GM06990 (cell line): ENCODE data around the gene SLC9A8.

Experiments
- DNase-seq: peaks from one replicate; pipeline ENCODE4 v3.0.0-alpha.2; 2011; ENCODE audit not compliant: insufficient read length; ENCODE audit errors: extremely low read depth
- H3K27me3 ChIP-seq: replicated peaks from 2 replicates; pipeline ENCODE4 v1.6.0; 2011; ENCODE audit warnings: low read length; ENCODE audit not compliant: control insufficient read depth, insufficient read depth
- H3K36me3 ChIP-seq: 2 replicates; pipeline ENCODE4 v1.5.1; 2011; ENCODE audit warnings: low read length; ENCODE audit not compliant: control insufficient read depth, insufficient read depth
- H3K4me3 ChIP-seq: replicated peaks from 2 replicates; pipeline ENCODE4 v1.5.1; 2011; ENCODE audit warnings: low read depth, mild to moderate bottlenecking, control low read depth, low read length
- TF ChIP-seq, protein P1 (sequence below): IDR thresholded peaks from 2 replicates; pipeline ENCODE4 v1.5.1; 2011; ENCODE audit warnings: low read length, control low read depth, mild to moderate bottlenecking, inconsistent platforms; ENCODE audit not compliant: insufficient read depth, poor library complexity, severe bottlenecking

Gene SLC9A8

DNA sequence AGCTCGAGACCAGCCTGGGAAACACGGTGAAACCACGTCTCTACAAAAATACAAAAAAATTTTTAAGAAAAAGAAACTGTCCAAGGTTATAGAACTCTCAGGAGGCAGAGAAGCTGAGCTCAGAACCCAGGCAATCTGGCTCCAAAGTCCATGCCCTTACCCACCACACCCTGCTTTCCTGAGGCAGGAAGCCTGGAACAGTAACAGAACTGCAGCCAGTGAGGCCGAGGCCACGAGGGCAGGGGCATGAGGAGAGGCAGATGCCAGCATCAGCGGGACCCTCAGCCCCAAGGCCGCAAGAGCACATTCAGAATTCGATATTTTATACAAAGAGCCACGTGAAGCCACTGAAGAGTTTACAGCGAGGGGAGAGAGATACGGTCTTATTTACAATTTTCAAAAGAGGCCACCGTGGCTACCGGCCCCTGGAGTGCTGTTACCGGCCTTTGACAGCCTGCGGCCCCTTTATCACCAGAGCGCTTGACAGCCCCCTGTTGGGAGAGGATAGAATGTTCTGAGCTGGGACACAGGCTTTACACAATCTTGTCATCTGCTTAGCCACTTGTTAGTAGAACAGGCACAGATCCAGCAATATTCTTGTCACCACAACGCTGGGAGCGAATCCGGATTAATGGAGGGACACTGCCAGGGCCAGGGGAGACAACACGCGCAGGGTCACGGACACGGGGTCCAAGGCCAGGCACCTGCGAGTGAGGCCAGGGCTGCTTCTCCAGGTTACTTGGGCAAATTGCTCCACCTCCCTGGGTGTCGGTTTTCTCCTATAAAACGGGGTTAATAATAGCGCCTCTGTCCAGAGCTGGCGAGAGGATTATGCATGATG, 97.1 kb downstream of the SLC9A8 start:
- Histone ChIP-seq H3K4me3 (no peak overlapping the region), H3K36me3 (peaks cover 29% of the 10 kb centered on the region), H3K27me3 (no peaks in the 10 kb centered on the region)
- DNase-seq = no peak
- TF ChIP-seq, protein P1, sequence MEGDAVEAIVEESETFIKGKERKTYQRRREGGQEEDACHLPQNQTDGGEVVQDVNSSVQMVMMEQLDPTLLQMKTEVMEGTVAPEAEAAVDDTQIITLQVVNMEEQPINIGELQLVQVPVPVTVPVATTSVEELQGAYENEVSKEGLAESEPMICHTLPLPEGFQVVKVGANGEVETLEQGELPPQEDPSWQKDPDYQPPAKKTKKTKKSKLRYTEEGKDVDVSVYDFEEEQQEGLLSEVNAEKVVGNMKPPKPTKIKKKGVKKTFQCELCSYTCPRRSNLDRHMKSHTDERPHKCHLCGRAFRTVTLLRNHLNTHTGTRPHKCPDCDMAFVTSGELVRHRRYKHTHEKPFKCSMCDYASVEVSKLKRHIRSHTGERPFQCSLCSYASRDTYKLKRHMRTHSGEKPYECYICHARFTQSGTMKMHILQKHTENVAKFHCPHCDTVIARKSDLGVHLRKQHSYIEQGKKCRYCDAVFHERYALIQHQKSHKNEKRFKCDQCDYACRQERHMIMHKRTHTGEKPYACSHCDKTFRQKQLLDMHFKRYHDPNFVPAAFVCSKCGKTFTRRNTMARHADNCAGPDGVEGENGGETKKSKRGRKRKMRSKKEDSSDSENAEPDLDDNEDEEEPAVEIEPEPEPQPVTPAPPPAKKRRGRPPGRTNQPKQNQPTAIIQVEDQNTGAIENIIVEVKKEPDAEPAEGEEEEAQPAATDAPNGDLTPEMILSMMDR = peak; percentile 4

DNA sequence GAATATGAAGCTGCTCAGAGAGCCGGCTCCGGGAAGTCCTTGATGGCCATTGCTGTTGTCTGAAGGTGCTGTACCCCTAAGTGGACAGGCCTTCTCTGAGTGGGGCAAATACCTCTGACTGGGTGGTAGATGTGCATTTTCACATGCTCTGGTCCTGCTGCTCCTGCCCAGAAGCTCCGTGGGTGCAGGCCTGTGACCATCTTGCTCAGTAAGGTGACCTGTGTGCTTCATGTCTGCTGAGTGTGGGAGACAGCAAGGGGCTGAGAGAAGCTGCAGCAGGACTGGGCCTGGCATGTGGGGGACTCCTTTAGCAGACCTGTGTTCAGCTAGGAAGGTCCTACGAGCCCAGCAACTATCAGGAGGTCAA, 97.7 kb downstream of the SLC9A8 start:
- TF ChIP-seq, protein P1 = no peak
- H3K36me3 ChIP-seq = peaks cover 25% of the 10 kb centered on the region

DNA sequence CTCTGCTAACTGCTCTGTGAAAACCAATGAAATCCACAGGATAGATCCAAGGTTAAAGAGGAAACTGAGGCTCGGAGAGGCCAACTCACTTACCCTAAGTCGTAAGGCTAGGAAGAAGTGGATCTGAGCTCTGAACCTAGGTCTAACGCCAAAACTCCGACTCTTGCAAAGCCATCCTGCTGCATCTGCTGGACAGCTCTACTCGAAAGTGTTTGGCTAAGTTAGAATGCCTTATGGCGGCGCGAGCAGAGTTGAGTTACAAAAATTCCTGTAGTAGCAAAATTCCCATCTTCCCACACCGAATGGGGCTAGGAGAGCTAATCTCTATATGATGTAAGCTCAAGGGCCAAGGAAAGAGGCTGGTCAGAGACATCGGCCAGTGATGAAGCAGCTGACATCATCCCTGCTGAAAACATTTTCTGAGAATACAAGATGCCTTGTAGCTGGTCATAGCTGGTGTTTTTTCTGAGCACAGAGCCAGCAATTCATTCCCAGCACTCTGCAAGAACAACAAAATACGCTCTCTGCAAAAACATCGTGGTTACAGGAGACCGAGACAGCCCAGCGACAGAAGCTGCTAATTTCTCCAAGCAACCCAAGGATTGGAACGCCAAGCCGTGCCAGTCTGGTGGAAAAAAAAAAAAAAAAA, 100.9 kb downstream of the SLC9A8 start:
- Histone ChIP-seq H3K36me3 (peaks cover 6% of the 10 kb centered on the region), H3K27me3 (no peaks in the 10 kb centered on the region), H3K4me3 (no peak overlapping the region)
- TF ChIP-seq, protein P1 = no peak
- no peak for DNase-seq

More for the DNA sequence above, 97.7 kb downstream of the SLC9A8 start:
- Histone ChIP-seq H3K4me3 (no peak overlapping the region), H3K27me3 (no peaks in the 10 kb centered on the region)
- no peak for DNase-seq

DNA sequence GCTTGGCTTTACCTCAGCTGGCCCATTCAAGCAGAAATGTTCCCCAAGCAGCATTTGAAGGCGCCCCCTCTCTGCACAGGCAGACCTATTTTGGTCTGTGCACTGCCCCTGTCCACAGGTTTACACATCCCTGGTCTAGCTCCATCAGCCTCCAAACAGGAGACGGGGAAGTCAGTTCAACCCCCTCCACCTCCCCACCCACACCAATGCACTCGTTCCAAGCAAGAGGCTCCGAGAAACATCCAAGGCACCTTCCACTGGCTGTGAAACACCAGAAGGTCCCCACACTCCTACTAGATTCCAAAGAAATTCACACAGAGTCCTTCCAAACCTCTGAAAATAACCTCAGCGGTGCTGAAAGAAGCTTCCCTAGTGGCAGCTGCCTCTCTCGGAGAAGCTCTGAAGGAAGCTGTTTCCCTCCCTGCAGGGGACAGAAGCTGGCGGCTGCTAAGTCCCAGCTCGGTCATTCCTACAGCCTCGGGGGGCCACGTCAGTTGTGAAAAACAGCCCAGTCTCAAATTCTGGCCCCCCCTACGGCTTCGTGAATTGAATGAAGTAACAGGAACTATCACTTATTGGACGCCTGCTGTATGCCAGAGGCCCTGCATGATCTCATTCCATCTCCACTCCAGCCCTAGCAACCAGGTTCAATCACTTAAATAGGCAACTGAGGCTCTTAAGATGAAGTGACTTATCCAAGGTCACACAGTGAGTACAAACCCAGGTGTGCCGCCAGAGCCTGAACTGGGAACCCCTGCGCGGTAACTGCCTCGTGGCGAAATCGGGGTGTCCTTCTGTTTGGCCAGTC, 101.9 kb downstream of the SLC9A8 start:
- TF ChIP-seq, protein P1 = peak; percentile 4
- no peak for DNase-seq
- H3K4me3 ChIP-seq = peak overlapping the region; percentile 71
- H3K36me3 ChIP-seq = peaks cover 5% of the 10 kb centered on the region
- no peaks in the 10 kb centered on the region for H3K27me3 ChIP-seq

DNA sequence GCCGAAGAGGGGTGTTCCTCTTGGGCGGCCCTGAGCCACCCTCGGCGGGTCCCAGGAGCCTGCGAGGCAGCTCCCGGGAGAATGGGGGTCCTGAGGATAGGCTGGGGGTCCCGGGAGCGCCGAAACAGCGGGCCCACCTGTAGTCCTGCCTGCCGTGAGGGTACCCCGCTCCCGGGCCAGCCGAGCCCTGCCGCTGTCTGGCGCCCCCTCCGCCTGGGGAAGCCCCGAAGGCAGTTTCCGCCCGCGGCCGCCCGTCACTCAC, 102.4 kb downstream of the SLC9A8 start:
- TF ChIP-seq, protein P1 = no peak
- DNase-seq = no peak
- H3K27me3 ChIP-seq = no peaks in the 10 kb centered on the region
- peak overlapping the region; percentile 71 for H3K4me3 ChIP-seq
- peaks cover 5% of the 10 kb centered on the region for H3K36me3 ChIP-seq
